GM15510 (cell line): Measurements from ENCODE around the gene PGA4.

Experiments
- POLR2A ChIP-seq: IDR thresholded peaks from 3 replicates; pipeline ENCODE4 v1.6.1; 2011; ENCODE audit warnings: borderline replicate concordance; ENCODE audit not compliant: insufficient read length; ENCODE audit errors: extremely low read depth

The PGA4 gene

GRCh38 chr11:61268588-61269250 lies 46.6 kb downstream of the PGA4 start:
- no peak for TF ChIP-seq POLR2A

- no peak for TF ChIP-seq POLR2A
Measured at GRCh38 chr11:61270354-61271076, 48.4 kb downstream of the PGA4 start.

GRCh38 chr11:61272731-61273130 lies 50.6 kb downstream of the PGA4 start:
- TF ChIP-seq POLR2A, result no peak

- no peak for TF ChIP-seq POLR2A
Measured at GRCh38 chr11:61273178-61274078, 51.3 kb downstream of the PGA4 start.

GRCh38 chr11:61274084-61274483 lies 51.9 kb downstream of the PGA4 start:
- TF ChIP-seq POLR2A, result no peak

- TF ChIP-seq POLR2A, result no peak
Measured at GRCh38 chr11:61275191-61275590, 53.0 kb downstream of the PGA4 start.

GRCh38 chr11:61277186-61278000 lies 55.2 kb downstream of the PGA4 start:
- no peak for TF ChIP-seq POLR2A

GRCh38 chr11:61278001-61278470 lies 55.9 kb downstream of the PGA4 start:
- no peak for TF ChIP-seq POLR2A

GRCh38 chr11:61279934-61280659 lies 58.0 kb downstream of the PGA4 start:
- TF ChIP-seq POLR2A, result no peak

GRCh38 chr11:61280883-61281580 lies 58.9 kb downstream of the PGA4 start:
- no peak for TF ChIP-seq POLR2A
